22Rv1 (cell line): ENCODE data around the gene DCDC1.

ENCODE experiments used
- ZFX ChIP-seq: fragments of 450-650 bp; IDR thresholded peaks from 2 replicates; pipeline ENCODE4 v1.6.1; 2017; ENCODE audit warnings: antibody characterized with exemption, borderline replicate concordance
- TF ChIP-seq, protein P1 (sequence below): fragments of 450-650 bp; IDR thresholded peaks from 2 replicates; pipeline ENCODE4 v1.5.1; 2017; ENCODE audit warnings: mild to moderate bottlenecking

- TF ChIP-seq, protein P1, sequence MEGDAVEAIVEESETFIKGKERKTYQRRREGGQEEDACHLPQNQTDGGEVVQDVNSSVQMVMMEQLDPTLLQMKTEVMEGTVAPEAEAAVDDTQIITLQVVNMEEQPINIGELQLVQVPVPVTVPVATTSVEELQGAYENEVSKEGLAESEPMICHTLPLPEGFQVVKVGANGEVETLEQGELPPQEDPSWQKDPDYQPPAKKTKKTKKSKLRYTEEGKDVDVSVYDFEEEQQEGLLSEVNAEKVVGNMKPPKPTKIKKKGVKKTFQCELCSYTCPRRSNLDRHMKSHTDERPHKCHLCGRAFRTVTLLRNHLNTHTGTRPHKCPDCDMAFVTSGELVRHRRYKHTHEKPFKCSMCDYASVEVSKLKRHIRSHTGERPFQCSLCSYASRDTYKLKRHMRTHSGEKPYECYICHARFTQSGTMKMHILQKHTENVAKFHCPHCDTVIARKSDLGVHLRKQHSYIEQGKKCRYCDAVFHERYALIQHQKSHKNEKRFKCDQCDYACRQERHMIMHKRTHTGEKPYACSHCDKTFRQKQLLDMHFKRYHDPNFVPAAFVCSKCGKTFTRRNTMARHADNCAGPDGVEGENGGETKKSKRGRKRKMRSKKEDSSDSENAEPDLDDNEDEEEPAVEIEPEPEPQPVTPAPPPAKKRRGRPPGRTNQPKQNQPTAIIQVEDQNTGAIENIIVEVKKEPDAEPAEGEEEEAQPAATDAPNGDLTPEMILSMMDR: no peak
- TF ChIP-seq ZFX: no peak
Measured at GRCh38 chr11:30911247-30911646, 458.3 kb downstream of the DCDC1 start.
